Vagina (tissue), 2 donors: ENCODE measurements around the gene ZNF579. TPM values are rescaled to one million over a fixed set of nuclear protein-coding genes. Genes with fewer than 3 reads are reported as not detected.

Experiments
- DNase-seq, 2 donors: peaks; one replicate each; pipeline ENCODE4 v3.0.0-alpha.2; 2017; ENCODE audit errors: extremely low spot score in 2 of 2
- H3K27ac ChIP-seq: fragments of 200-600 bp; sonication (generic); one replicate; pipeline ENCODE4 v1.5.1; 2019
- H3K27me3 ChIP-seq: fragments of 200-600 bp; sonication (generic); one replicate; pipeline ENCODE4 v1.5.1; 2019
- H3K36me3 ChIP-seq, 2 donors: fragments of 200-600 bp; sonication (generic); one replicate each; pipeline ENCODE4 v1.5.1; 2017 to 2019
- H3K4me1 ChIP-seq: fragments of 200-600 bp; sonication (generic); one replicate; pipeline ENCODE4 v1.5.1; 2019
- H3K4me3 ChIP-seq, 2 donors: fragments of 200-600 bp; sonication (generic); 1 replicate in 1 of 2; 2 replicates in 1 of 2; pipeline ENCODE4 v1.5.1; 2016 to 2019
- H3K9me3 ChIP-seq: fragments of 200-600 bp; sonication (generic); one replicate; pipeline ENCODE4 v1.5.1; 2019
- POLR2A ChIP-seq, 2 donors: fragments of 450-650 bp; IDR thresholded peaks; one replicate each; pipeline ENCODE4 v1.6.1; 2017; ENCODE audit warnings: antibody characterized with exemption in 2 of 2, mild to moderate bottlenecking in 2 of 2, moderate library complexity in 2 of 2
- POLR2AphosphoS5 ChIP-seq, 2 donors: sonication (generic); formaldehyde crosslinking; IDR thresholded peaks; one replicate each; pipeline ENCODE4 v1.9.0; 2017; ENCODE audit warnings: antibody characterized with exemption in 2 of 2, mild to moderate bottlenecking in 2 of 2, low read depth in 1 of 2; ENCODE audit not compliant: insufficient read depth in 1 of 2
- intact Hi-C: fragments of 100-400 bp; cut with DNase I; formaldehyde crosslinking; loops from one replicate; pipeline ENCODE4 v1.15.1; 2023
- total RNA-seq: library from RNA; depleted of rRNA; stranded (reverse); fragments of >200 nt; gene quantifications from one replicate; pipeline ENCODE4 v1.2.3, GENCODE V29; 2016
- TF ChIP-seq, protein P1 (sequence below), 3 experiments: fragments of 450-650 bp in 2 of 3; fragments of 200-600 bp in 1 of 3; sonication (generic) in 1 of 3; IDR thresholded peaks; one replicate each; pipeline ENCODE4 v1.5.1; 2017 to 2019; ENCODE audit warnings: antibody characterized with exemption in 3 of 3, mild to moderate bottlenecking in 2 of 3, moderate library complexity in 2 of 3

The ZNF579 gene
- total RNA-seq, 1 donor from 2014 or later = 3.2 TPM

DNA sequence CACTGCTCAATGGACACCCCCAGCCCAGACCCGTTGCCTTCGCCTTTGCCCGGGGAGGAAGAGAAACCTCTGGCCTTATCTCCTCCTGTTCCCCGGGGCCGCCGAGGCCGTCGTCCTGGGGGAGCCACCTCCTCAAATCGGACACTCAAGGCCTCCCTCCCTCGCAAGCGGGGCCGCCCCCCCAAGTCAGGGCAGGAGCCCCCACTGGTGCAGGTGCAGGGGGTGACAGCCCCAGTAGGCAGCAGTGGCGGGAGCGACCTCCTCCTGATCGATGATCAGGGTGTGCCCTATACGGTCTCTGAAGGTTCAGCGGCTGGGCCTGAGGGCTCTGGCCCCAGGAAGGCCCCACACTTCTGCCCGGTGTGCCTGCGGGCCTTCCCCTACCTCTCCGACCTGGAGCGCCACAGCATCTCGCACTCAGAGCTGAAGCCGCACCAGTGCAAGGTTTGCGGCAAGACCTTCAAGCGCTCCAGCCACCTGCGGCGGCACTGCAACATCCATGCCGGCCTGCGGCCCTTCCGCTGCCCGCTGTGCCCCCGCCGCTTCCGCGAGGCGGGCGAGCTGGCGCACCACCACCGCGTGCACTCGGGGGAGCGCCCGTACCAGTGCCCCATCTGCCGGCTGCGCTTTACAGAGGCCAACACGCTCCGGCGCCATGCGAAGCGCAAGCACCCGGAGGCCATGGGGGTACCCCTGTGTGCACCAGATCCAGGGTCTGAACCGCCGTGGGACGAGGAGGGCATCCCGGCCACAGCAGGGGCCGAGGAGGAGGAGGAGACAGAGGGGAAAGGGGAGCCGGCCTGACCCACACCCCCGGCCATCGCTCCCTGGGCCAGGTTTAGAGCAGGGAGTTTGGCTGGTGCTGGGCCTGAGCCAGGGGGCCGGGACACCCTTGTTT lies 21.7 kb upstream of the ZNF579 start:
- intact Hi-C loops = loop anchor here (10.0 kb wide), 1 partner anchor 198 kb away; the partner anchor contains the start of gene UBE2S
- DNase-seq = no peak
- no peaks in the 10 kb centered on the region for H3K9me3 ChIP-seq
- TF ChIP-seq, protein P1, sequence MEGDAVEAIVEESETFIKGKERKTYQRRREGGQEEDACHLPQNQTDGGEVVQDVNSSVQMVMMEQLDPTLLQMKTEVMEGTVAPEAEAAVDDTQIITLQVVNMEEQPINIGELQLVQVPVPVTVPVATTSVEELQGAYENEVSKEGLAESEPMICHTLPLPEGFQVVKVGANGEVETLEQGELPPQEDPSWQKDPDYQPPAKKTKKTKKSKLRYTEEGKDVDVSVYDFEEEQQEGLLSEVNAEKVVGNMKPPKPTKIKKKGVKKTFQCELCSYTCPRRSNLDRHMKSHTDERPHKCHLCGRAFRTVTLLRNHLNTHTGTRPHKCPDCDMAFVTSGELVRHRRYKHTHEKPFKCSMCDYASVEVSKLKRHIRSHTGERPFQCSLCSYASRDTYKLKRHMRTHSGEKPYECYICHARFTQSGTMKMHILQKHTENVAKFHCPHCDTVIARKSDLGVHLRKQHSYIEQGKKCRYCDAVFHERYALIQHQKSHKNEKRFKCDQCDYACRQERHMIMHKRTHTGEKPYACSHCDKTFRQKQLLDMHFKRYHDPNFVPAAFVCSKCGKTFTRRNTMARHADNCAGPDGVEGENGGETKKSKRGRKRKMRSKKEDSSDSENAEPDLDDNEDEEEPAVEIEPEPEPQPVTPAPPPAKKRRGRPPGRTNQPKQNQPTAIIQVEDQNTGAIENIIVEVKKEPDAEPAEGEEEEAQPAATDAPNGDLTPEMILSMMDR (IDR thresholded peaks at IDR 0.05) = no peak
- no peak for TF ChIP-seq POLR2A (IDR thresholded peaks at IDR 0.05)
- no peak for TF ChIP-seq POLR2AphosphoS5 (IDR thresholded peaks at IDR 0.05; ENCODE audit: insufficient read depth in 1 of 2, low read depth in 1 of 2)
- H3K36me3 ChIP-seq = peaks cover 0 to 1% of the 10 kb centered on the region in 2 donors
- H3K27ac ChIP-seq = no peak overlapping the region
- no peak overlapping the region for H3K4me3 ChIP-seq
- H3K27me3 ChIP-seq = no peaks in the 10 kb centered on the region
- peaks cover 37% of the 10 kb centered on the region for H3K4me1 ChIP-seq

DNA sequence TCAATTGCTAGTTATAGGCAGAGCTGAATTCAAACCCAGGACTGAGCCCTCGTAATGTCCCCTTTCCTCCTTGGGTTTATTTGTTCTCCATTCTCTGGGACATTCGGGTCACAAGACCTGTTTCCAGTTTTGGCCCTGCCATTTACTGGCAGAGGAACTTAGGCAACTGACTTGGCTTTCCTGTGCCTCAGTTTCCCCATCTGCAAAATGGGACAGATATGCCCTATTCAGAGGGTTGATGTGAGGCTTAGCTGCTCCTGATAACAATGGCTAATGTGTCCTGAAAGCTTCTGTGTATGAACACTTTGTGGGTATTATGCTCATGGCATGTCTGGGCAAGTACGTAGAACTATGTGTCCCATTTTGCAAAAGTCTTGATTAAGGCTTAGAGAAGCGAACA lies 20.4 kb upstream of the ZNF579 start:
- TF ChIP-seq POLR2AphosphoS5 (IDR thresholded peaks at IDR 0.05; ENCODE audit: insufficient read depth in 1 of 2, low read depth in 1 of 2) = peak in 1 of 2 donors; percentile 51
- TF ChIP-seq, protein P1 (IDR thresholded peaks at IDR 0.05) = no peak
- H3K4me3 ChIP-seq = peak overlapping the region; percentile 60 to 72
- peaks cover 24% of the 10 kb centered on the region for H3K4me1 ChIP-seq

DNA sequence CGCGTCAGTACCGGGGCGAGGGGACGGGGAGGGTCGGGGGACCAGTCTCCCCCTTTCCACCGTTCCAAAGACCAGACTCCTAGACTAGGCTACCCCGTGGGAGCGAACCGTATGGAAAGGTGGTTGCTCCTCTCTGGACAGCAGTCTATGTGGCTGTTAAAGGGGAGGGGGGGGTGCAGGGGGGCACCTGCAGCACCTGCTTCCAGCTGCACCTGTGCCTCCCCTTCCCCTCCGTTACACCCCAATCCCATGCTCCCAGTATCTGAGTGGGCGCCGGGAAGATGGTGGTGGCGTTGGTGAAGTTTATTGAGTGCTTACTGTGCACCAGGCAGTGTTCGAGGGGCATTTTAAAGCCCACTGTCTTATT lies 20.0 kb upstream of the ZNF579 start:
- intact Hi-C loops = loop anchor here (10.0 kb wide), 1 partner anchor 196 kb away; the partner anchor contains the start of gene UBE2S
- Histone ChIP-seq H3K4me1 (peaks cover 22% of the 10 kb centered on the region), H3K4me3 (peak overlapping the region; percentile 60 to 72), H3K27ac (peak overlapping the region; percentile 95), H3K36me3 (peaks cover 0 to 6% of the 10 kb centered on the region in 2 donors), H3K27me3 (no peaks in the 10 kb centered on the region), H3K9me3 (no peaks in the 10 kb centered on the region)
- DNase-seq = no peak
- TF ChIP-seq, protein P1 (IDR thresholded peaks at IDR 0.05) = no peak
- TF ChIP-seq POLR2AphosphoS5 (IDR thresholded peaks at IDR 0.05; ENCODE audit: insufficient read depth in 1 of 2, low read depth in 1 of 2) (no peak), POLR2A (IDR thresholded peaks at IDR 0.05) (no peak)

More for the DNA sequence above, 20.4 kb upstream of the ZNF579 start:
- no peak for DNase-seq
- peak overlapping the region; percentile 95 for H3K27ac ChIP-seq
- H3K27me3 ChIP-seq = no peaks in the 10 kb centered on the region
- H3K36me3 ChIP-seq = peaks cover 0 to 3% of the 10 kb centered on the region in 2 donors
- no peaks in the 10 kb centered on the region for H3K9me3 ChIP-seq
- intact Hi-C loops = loop anchor here (10.0 kb wide), 1 partner anchor 196 kb away; the partner anchor contains the start of gene UBE2S

DNA sequence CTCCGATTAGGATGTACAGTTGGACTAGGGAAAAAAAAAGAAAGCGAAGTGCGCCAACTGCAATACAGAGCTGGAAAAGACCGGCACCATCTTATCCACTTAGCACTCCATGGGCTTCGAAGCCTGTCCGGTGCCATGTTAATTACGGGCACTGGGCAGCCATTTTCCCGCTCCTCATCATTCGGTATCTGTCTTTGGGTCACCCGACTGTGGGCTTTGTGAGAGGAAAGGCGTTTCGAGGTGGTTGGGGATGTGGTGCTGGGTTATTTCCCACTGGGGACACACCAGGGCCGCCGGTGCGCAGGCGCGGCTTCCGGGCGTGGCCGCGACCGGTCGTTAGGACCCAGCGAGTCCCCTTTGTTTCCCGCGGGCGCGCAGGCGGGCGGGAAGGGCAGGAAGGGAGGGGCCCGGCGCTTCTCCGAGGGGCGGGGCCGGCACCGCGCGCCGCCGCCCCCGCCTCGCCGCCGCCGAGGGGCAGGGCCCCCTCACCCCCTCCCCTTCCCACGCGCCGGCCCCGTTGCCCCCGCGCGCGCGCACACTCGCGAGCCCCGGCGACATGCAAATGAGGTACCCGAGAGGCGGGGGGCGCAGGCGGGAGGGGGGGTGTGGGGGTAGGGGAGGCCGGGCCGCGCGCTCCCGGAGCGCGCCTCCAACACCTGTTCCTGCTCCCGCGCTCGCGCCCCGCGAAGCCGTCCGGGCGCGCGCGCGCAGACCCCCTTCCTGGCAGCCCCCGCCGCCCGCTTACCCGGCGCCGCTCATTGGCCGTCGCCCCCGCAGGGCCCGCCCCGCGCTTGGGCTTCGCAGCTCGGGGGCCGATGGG lies 19.4 kb upstream of the ZNF579 start, which contains the start of gene ZNF524:
Gene ZNF524, plus strand, starts transcription at position 447 of the 820 bp plus-strand sequence. CDS start 1,825 bp downstream, outside the sequence.
- H3K36me3 ChIP-seq = peaks cover 0 to 12% of the 10 kb centered on the region in 2 donors
- TF ChIP-seq POLR2AphosphoS5 (IDR thresholded peaks at IDR 0.05; ENCODE audit: insufficient read depth in 1 of 2, low read depth in 1 of 2) = peak; percentile 33 to 38
- TF ChIP-seq POLR2A (IDR thresholded peaks at IDR 0.05) = peak in 1 of 2 donors; percentile 27
- TF ChIP-seq, protein P1 (IDR thresholded peaks at IDR 0.05) = no peak
- H3K4me1 ChIP-seq = peaks cover 22% of the 10 kb centered on the region
- peak within 1 kb of the TSS; percentile 95 for H3K27ac ChIP-seq
- intact Hi-C loops = loop anchor here (10.0 kb wide), 1 partner anchor 195 kb away; the partner anchor contains the start of gene UBE2S
- H3K4me3 ChIP-seq = peak within 1 kb of the TSS; percentile 60 to 72
- no peaks in the 10 kb centered on the region for H3K9me3 ChIP-seq
- no peaks in the 10 kb centered on the region for H3K27me3 ChIP-seq
- DNase-seq = peak in 1 of 2 donors; percentile 95
